ENCODE data around the gene LRRC4.

Gene LRRC4

DNA sequence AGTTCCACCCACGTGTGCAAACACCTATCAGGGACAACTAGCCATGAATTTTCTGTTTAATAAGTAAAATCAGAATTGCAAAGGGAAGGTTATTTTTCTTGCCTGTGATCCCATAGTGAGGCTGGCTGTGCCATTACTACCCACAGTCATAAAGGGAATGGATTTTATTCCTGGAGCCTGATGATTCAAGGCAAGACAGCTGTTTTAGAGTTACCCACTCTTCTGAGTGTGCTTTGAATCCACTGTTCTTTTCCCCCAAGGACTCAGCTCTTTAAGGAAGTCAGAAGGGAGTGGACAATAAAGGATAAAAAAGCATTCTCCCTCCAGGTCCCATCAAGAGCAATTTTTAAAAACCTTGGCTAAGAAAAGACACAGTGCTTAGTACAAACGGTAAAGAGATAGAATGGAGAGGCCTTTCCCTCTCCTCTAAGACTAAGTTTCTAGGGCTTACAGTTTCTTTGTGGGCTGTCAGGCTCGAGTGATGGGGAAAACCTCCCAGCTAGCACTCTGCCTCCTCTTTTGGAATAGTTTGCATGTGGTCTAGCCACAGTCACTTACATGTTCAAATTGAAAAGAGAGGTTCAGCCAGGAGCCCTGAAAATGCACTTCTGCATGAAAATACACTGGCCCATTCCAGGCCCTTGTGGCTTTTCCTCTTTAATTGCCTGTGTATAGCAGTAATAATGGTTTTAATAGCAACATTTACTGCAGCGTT lies 5.1 kb upstream of the LRRC4 start:
- no peak overlapping the region for H3K4me3 ChIP-seq (ENCODE audit: control insufficient read depth, low read depth, low read length)

GRCh38 chr7:128035712-128036111 lies 4.5 kb upstream of the LRRC4 start:
- peak; percentile 54 for TF ChIP-seq CTCF (IDR thresholded peaks at IDR 0.05; ENCODE audit: control insufficient read depth, insufficient read depth, low read depth, low read length, missing control alignments)
- no peak for DNase-seq (ENCODE audit: low read depth)
- no peak overlapping the region for H3K4me3 ChIP-seq (ENCODE audit: control insufficient read depth, low read depth, low read length)

More for the DNA sequence above, 5.1 kb upstream of the LRRC4 start:
- DNase-seq (ENCODE audit: low read depth): no peak
- TF ChIP-seq CTCF (IDR thresholded peaks at IDR 0.05; ENCODE audit: control insufficient read depth, insufficient read depth, low read depth, low read length, missing control alignments): no peak

- TF ChIP-seq CTCF (IDR thresholded peaks at IDR 0.05; ENCODE audit: control insufficient read depth, insufficient read depth, low read depth, low read length, missing control alignments): no peak
- no peak overlapping the region for H3K4me3 ChIP-seq (ENCODE audit: control insufficient read depth, low read depth, low read length)
Measured at GRCh38 chr7:128034825-128035224, 3.6 kb upstream of the LRRC4 start.

GRCh38 chr7:128033246-128033645 lies 2.0 kb upstream of the LRRC4 start:
- no peak for TF ChIP-seq CTCF (IDR thresholded peaks at IDR 0.05; ENCODE audit: control insufficient read depth, insufficient read depth, low read depth, low read length, missing control alignments)
- DNase-seq (ENCODE audit: low read depth): no peak
- H3K4me3 ChIP-seq (ENCODE audit: control insufficient read depth, low read depth, low read length): no peak overlapping the region

More at GRCh38 chr7:128034825-128035224, 3.6 kb upstream of the LRRC4 start:
- DNase-seq (ENCODE audit: low read depth): no peak

- H3K4me3 ChIP-seq (ENCODE audit: control insufficient read depth, low read depth, low read length): peak overlapping the region; percentile 6
- no peak for DNase-seq (ENCODE audit: low read depth)
- TF ChIP-seq CTCF (IDR thresholded peaks at IDR 0.05; ENCODE audit: control insufficient read depth, insufficient read depth, low read depth, low read length, missing control alignments): no peak
Measured at GRCh38 chr7:128032605-128033235, 1.5 kb upstream of the LRRC4 start.

DNA sequence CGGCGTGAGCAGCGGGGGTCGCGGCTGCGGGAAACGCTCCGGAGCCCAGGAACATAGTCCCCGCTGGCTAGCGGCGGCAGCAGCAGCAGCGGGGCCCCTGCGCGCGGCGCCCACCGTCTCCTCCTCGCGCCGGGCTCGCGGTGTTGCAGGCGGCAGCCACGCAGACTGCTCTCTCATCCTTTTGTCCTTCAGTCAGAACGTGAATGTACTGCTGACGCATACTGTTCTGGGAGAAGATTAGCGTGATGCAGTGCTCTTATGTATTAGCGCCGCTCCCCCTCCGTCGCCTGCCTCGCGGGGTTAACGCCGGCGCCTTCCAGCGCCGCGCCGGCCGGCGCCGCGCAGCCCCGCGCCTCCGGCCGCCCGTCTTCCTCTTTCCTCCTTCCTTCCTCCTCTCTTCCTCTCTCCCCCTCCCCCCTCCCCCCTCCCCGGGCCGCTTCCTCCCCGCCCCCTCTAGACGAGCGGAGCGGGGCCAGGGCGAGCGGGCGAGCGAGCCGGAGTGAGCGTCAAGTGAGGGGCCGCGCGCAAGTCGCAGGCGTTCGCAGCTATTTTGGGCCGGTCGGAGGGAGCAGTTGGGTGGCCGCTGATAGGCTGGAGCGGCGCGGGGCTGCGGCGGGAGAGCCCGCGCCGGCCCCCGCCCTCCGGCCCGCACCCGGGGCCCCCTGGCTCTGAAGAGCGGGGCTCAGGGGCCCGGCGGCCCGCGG lies 816 bp upstream of the LRRC4 start:
- peak overlapping the region; percentile 27 for H3K4me3 ChIP-seq (ENCODE audit: control insufficient read depth, low read depth, low read length)
- peak; percentile 74 for DNase-seq (ENCODE audit: low read depth)
- TF ChIP-seq CTCF (IDR thresholded peaks at IDR 0.05; ENCODE audit: control insufficient read depth, insufficient read depth, low read depth, low read length, missing control alignments): peak; percentile 21

All from AG09309 (cell line).